ENCODE measurements around the gene WDR33. TPM values are rescaled to one million over a fixed set of nuclear protein-coding genes. Genes with fewer than 3 reads are reported as not detected.
A peak's percentile ranks its signal among the peaks of the same experiment; 100 is the strongest.

WDR33 gene
- total and polyA plus RNA-seq, 4 donors: 8.1 to 55.1 (median 29.5) TPM

DNA sequence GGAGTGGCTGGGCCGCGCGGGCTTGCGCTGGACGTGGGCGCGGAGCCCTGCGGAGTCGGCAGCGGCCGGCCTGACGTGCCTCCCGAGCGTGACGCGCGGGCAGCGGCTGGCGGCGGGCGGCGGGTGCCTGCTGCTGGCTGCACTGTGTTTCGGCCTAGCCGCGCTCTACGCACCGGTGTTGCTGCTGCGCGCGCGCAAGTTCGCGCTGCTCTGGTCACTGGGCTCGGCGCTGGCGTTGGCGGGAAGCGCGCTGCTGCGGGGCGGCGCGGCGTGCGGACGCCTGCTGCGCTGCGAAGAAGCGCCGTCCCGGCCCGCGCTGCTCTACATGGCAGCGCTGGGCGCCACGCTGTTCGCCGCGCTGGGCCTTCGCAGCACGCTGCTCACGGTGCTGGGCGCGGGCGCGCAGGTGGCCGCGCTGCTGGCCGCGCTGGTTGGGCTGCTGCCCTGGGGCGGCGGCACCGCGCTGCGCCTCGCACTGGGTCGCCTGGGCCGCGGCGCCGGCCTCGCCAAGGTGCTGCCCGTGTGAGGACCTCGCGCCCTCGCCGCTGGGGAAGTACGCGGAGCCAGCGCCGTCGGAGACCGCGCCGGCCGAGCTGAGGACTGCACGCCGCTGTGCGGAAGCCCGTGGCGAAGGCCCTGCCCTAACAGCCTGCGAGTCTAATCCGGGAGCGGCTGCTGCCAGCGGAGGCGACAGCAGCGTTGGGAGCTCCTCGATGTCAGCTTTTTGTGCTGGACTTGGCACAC is 109.1 kb downstream of the WDR33 start:
- Histone ChIP-seq H3K27me3 (ENCODE audit: control insufficient read depth in 1 of 2, insufficient read depth in 2 of 2, low read length in 1 of 2) (no peaks in the 10 kb centered on the region), H3K9me3 (ENCODE audit: control insufficient read depth, low read length) (no peaks in the 10 kb centered on the region), H3K4me3 (ENCODE audit: low read length in 2 of 2) (peak overlapping the region; percentile 81 to 87), H3K36me3 (ENCODE audit: control insufficient read depth in 1 of 2, insufficient read depth in 2 of 2, low read length in 1 of 2) (no peaks in the 10 kb centered on the region), H3K4me1 (ENCODE audit: control insufficient read depth in 1 of 2, insufficient read depth in 2 of 2, low read length in 2 of 2) (no peaks in the 10 kb centered on the region), H3K27ac (ENCODE audit: low read depth in 1 of 2, low read length in 2 of 2) (peak overlapping the region; percentile 59 to 80)
- ATAC-seq (ENCODE audit: low FRiP score) (peak; percentile 70), DNase-seq (peak; percentile 88 to 92)
- 0 to 1% methylated on average over 73 to 108 of the region's 108 CpGs for WGBS, 2 donors
- intact Hi-C loops (cut with DNase I): no loop called here

- WGBS, 2 donors: 0% methylated on average over 28 to 44 of the region's 44 CpGs
- Histone ChIP-seq H3K4me1 (ENCODE audit: control insufficient read depth in 1 of 2, insufficient read depth in 2 of 2, low read length in 2 of 2) (no peaks in the 10 kb centered on the region), H3K27me3 (ENCODE audit: control insufficient read depth in 1 of 2, insufficient read depth in 2 of 2, low read length in 1 of 2) (no peaks in the 10 kb centered on the region), H3K36me3 (ENCODE audit: control insufficient read depth in 1 of 2, insufficient read depth in 2 of 2, low read length in 1 of 2) (no peaks in the 10 kb centered on the region), H3K27ac (ENCODE audit: low read depth in 1 of 2, low read length in 2 of 2) (peak within 1 kb of the TSS; percentile 80 to 99), H3K9me3 (ENCODE audit: control insufficient read depth, low read length) (no peaks in the 10 kb centered on the region), H3K4me3 (ENCODE audit: low read length in 2 of 2) (peak within 1 kb of the TSS; percentile 87 to 89)
- DNase-seq (peak; percentile 96 to 98), ATAC-seq (ENCODE audit: low FRiP score) (peak; percentile 93)
- intact Hi-C loops (cut with DNase I): no loop called here
These were observed 109.7 kb downstream of the WDR33 start, which contains the start of gene SFT2D3 for GRCh38 chr2:127701193-127701650. Gene SFT2D3 (plus strand): TSS chr2:127701497. CDS start chr2:127701529, 32 bp downstream.

DNA sequence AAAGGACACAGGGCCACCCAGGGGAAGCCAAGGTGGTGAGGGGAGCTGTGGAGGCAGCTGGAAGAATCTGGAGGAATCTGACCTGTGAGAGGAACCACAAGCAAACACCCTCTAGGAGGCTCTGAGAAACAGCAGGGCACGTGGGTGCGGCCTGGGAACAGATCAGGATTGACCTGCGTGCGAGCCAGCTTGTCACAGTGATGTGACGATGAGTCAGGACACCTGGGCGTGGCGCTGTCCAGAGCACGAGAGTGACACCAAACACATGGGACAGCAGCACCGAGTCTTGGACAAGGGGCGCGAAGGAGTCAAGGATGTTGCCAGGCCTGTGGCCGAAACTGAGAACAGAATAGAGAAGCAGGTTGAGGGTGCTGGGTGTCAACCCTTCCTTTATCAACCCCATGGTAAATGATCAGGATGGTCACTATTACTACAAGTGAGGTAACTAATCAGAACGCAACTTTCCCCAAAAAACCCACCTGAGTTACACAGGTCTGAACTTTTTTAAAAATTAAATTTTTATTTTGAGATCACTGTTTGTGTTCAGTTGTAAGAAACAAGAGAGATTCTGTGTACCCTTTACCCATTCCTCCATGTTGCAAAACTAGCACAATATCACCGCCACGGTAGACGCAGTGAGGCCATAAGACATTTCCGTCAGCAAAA is 110.3 kb downstream of the WDR33 start:
- whole genome bisulfite sequencing, 2 donors: 59 to 61% methylated on average over 17 of the region's 17 CpGs
- Histone ChIP-seq H3K27me3 (ENCODE audit: control insufficient read depth in 1 of 2, insufficient read depth in 2 of 2, low read length in 1 of 2) (no peaks in the 10 kb centered on the region), H3K27ac (ENCODE audit: low read depth in 1 of 2, low read length in 2 of 2) (peak overlapping the region; percentile 32 to 99), H3K36me3 (ENCODE audit: control insufficient read depth in 1 of 2, insufficient read depth in 2 of 2, low read length in 1 of 2) (no peaks in the 10 kb centered on the region), H3K4me1 (ENCODE audit: control insufficient read depth in 1 of 2, insufficient read depth in 2 of 2, low read length in 2 of 2) (no peaks in the 10 kb centered on the region), H3K4me3 (ENCODE audit: low read length in 2 of 2) (peak overlapping the region; percentile 52 to 89), H3K9me3 (ENCODE audit: control insufficient read depth, low read length) (no peaks in the 10 kb centered on the region)
- ATAC-seq (ENCODE audit: low FRiP score): no peak
- DNase-seq: peak in 1 of 2 donors; percentile 82
- intact Hi-C loops (cut with DNase I): no loop called here

DNA sequence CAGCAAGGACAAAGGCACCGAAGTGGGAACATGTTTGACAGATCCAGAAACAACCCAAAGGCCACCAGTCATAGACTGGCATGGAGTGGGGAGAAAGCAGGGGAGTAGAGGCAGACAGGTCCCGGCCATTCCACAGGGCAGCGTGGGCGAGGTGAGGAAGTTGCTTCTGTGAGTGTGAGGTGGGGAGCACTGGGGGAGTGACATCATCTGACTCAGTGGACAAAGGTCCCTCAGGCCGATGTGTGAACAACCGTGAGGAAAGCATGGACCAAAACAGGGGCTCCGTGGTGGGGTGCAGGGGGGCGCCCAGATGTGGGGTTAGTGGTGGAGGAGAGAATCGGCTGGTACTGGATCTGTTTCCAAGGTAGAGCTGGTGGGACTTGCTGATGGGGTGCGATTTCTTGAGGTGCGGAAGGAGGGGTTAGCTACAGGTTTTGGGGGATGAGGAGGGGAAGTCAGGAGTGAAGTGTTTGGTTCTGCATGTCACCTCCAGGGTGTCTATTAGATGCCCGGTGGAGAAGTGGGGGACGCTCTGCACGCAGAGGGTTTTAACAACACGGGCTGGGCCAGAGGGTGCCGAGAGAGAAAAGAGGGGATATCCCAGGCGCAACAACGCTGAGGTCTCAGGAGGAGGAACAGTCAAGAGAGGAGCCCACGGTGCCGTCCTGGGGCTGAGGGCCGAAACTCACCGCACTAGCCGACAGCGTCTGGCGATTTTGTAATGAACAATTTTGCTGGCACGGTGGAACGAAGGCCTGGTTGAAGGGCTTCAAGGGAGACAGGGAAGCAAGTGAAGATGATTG is 112.2 kb downstream of the WDR33 start:
- ATAC-seq (ENCODE audit: low FRiP score): no peak
- no peak overlapping the region for H3K27ac ChIP-seq (ENCODE audit: low read depth in 1 of 2, low read length in 2 of 2)
- no peak for DNase-seq
- no peaks in the 10 kb centered on the region for H3K27me3 ChIP-seq (ENCODE audit: control insufficient read depth in 1 of 2, insufficient read depth in 2 of 2, low read length in 1 of 2)
- intact Hi-C loops (cut with DNase I): loop anchor here (5.0 kb wide), 2 partner anchors 46 to 171 kb away; partner anchors contain the start of gene IWS1 (in 1 of the 2)
- H3K36me3 ChIP-seq (ENCODE audit: control insufficient read depth in 1 of 2, insufficient read depth in 2 of 2, low read length in 1 of 2): no peaks in the 10 kb centered on the region
- H3K4me1 ChIP-seq (ENCODE audit: control insufficient read depth in 1 of 2, insufficient read depth in 2 of 2, low read length in 2 of 2): no peaks in the 10 kb centered on the region
- 94 to 95% methylated on average over 27 of the region's 27 CpGs for WGBS, 2 donors
- H3K9me3 ChIP-seq (ENCODE audit: control insufficient read depth, low read length): no peaks in the 10 kb centered on the region
- no peak overlapping the region for H3K4me3 ChIP-seq (ENCODE audit: low read length in 2 of 2)

DNA sequence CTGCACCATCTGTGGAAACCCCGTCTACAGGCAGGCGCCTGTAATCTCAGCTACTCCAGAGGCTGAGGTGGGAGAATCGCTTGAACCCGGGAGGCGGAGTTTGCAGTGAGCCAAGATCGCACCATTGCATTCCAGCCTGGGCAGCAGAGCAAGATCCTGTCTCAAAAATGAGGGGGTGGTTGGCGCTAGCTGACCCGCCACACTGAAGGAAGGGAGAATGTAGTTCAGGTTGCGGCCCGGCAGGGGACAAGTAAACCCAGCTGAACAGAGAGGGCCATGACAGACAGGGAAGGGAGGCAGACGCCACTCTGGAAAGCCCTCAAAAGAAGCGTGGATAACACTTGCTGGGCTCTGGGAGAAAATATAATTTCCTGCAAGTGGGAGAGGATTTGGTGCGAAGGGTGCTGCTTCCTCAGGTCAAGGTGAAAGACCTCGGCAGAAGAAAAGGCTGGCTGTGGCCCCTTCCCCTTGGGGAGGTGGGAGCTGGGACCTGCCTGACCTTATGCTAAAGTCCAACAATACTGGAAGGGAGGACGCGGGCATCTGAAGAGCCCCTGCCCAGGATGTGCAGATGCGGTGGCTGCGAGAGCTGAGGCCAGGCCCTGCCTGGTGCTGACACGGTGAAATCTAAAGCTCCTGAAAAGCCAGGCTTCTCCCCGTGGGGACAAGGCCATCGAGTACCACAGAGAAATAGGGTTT is 113.3 kb downstream of the WDR33 start:
- Histone ChIP-seq H3K27me3 (ENCODE audit: control insufficient read depth in 1 of 2, insufficient read depth in 2 of 2, low read length in 1 of 2) (no peaks in the 10 kb centered on the region), H3K36me3 (ENCODE audit: control insufficient read depth in 1 of 2, insufficient read depth in 2 of 2, low read length in 1 of 2) (no peaks in the 10 kb centered on the region), H3K4me1 (ENCODE audit: control insufficient read depth in 1 of 2, insufficient read depth in 2 of 2, low read length in 2 of 2) (no peaks in the 10 kb centered on the region), H3K9me3 (ENCODE audit: control insufficient read depth, low read length) (no peaks in the 10 kb centered on the region), H3K4me3 (ENCODE audit: low read length in 2 of 2) (no peak overlapping the region), H3K27ac (ENCODE audit: low read depth in 1 of 2, low read length in 2 of 2) (no peak overlapping the region)
- intact Hi-C loops (cut with DNase I): loop anchor here (5.0 kb wide), 2 partner anchors 45 to 170 kb away; partner anchors contain the start of gene IWS1 (in 1 of the 2)
- no peak for DNase-seq
- WGBS, 2 donors: 93 to 94% methylated on average over 21 of the region's 21 CpGs
- no peak for ATAC-seq (ENCODE audit: low FRiP score)

DNA sequence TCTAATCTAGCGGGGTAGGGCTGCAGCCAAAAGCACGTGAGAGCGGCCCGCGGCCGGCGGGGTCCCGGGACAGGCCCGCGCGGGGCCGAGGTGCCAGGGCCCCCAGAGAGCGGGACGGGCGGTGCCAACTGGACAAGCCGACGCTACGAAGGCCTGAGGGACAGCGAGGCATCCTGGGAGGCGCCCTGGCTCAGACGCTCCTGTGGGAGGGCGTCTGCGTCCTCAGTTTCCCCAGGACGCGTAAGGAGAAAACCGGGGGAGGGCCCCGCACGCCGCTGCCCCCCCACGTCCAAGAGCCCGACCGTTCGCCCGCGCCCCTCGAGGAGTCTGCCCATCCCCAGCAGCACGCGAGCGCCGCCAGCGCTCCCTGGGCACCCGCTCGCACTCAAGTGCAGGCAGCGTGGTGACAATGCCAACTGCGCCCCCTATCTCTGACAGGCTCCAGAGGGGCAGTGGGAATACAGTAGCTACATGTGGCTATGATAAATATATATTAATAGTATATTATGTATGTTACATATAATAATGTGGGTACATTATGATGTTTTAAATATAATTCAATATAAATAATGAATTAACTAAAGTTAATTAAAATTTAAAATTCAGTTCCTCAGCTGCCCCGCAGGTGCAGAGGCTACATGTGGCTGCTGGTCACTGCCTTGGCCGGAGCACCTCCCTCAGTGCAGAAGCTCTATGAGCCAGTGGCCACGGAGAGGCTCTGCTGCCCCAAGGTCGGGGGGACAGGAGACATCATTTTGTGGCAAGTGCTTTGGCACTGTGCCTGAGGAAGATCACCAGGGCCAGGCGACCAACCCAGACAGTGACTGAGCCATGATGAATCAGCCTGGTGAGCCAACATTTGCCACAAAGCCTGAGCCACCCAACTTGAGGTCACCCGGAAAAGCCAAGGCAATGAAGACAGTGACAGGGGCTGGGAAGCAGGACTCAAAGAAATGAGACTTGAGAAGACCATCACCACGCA is 115.2 kb downstream of the WDR33 start:
- peak; percentile 83 for ATAC-seq (ENCODE audit: low FRiP score)
- peak; percentile 74 to 93 for DNase-seq

DNA sequence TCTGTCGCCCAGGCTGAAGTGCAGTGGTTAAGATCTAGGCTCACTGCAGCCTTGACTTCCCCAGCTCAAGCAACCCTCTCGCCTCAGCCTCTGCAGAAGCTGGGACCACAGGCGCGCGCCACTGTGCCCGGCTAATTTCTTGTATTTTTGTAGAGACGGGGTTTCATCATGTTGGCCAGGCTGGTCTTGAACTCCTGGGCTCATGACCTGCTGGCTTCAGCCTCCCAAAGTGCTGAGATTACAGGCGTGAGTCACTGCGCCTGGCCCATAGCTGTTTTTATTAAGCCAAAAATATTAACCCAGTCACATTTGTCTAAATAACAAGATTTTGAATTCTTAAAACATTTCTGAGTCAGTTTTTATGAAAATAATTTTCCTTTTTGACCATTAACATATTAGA is 116.0 kb downstream of the WDR33 start:
- intact Hi-C loops (cut with DNase I): loop anchor here (5.0 kb wide), 3 partner anchors 43 to 168 kb away; partner anchors contain the start of genes GPR17 (in 1 of the 2) and IWS1 (in 1 of the 2)
- WGBS, 2 donors: 8 to 13% methylated on average over 9 of the region's 9 CpGs
- peak; percentile 76 for ATAC-seq (ENCODE audit: low FRiP score)
- peak in 1 of 2 donors; percentile 77 for DNase-seq
- no peaks in the 10 kb centered on the region for H3K27me3 ChIP-seq (ENCODE audit: control insufficient read depth in 1 of 2, insufficient read depth in 2 of 2, low read length in 1 of 2)
- H3K27ac ChIP-seq (ENCODE audit: low read depth in 1 of 2, low read length in 2 of 2): peak overlapping the region in 1 of 2 donors; percentile 67
- no peaks in the 10 kb centered on the region for H3K36me3 ChIP-seq (ENCODE audit: control insufficient read depth in 1 of 2, insufficient read depth in 2 of 2, low read length in 1 of 2)
- no peak overlapping the region for H3K4me3 ChIP-seq (ENCODE audit: low read length in 2 of 2)
- no peaks in the 10 kb centered on the region for H3K4me1 ChIP-seq (ENCODE audit: control insufficient read depth in 1 of 2, insufficient read depth in 2 of 2, low read length in 2 of 2)
- H3K9me3 ChIP-seq (ENCODE audit: control insufficient read depth, low read length): no peaks in the 10 kb centered on the region

More for the DNA sequence above, 115.2 kb downstream of the WDR33 start:
- Histone ChIP-seq H3K27me3 (ENCODE audit: control insufficient read depth in 1 of 2, insufficient read depth in 2 of 2, low read length in 1 of 2) (no peaks in the 10 kb centered on the region), H3K4me3 (ENCODE audit: low read length in 2 of 2) (no peak overlapping the region), H3K4me1 (ENCODE audit: control insufficient read depth in 1 of 2, insufficient read depth in 2 of 2, low read length in 2 of 2) (no peaks in the 10 kb centered on the region), H3K9me3 (ENCODE audit: control insufficient read depth, low read length) (no peaks in the 10 kb centered on the region), H3K36me3 (ENCODE audit: control insufficient read depth in 1 of 2, insufficient read depth in 2 of 2, low read length in 1 of 2) (no peaks in the 10 kb centered on the region), H3K27ac (ENCODE audit: low read depth in 1 of 2, low read length in 2 of 2) (peak overlapping the region; percentile 47 to 60)
- intact Hi-C loops (cut with DNase I): loop anchor here (5.0 kb wide), 2 partner anchors 43 to 168 kb away; partner anchors contain the start of gene IWS1 (in 1 of the 2)
- 15 to 17% methylated on average over 48 to 52 of the region's 52 CpGs for WGBS, 2 donors

Data from aorta (tissue), 5 donors.